WTC11 (cell line): ENCODE results near the gene POC1A. TPM values are rescaled to one million over a fixed set of nuclear protein-coding genes. Genes with fewer than 3 reads are reported as not detected.

Source experiments
- ATAC-seq: fragments of 200-7000 bp; cut with Tn5 transposase; 2 replicates; pipeline ENCODE4 v1.10.0; 2021; ENCODE audit warnings: mild to moderate bottlenecking, moderate library complexity
- CTCF ChIA-PET: fragments of 300-600 bp; sonication (Branson Sonifier 250); formaldehyde crosslinking; loops from one replicate; lab custom pipeline; 2021; ENCODE audit warnings: antibody characterized with exemption; lab: Charles Lee
- POLR2A ChIA-PET: fragments of 350-600 bp; sonication (Branson Sonifier 250); formaldehyde crosslinking; loops from one replicate; lab custom pipeline; 2021; ENCODE audit warnings: antibody characterized with exemption; lab: Charles Lee
- DNase-seq: peaks from one replicate; pipeline ENCODE4 v3.0.0; 2021; ENCODE audit warnings: low spot score
- H3K27ac Mint-ChIP-seq: 2 replicates; pipeline ENCODE4 v1.8.0; 2021; ENCODE audit warnings: mixed read lengths
- H3K27me3 Mint-ChIP-seq: 2 replicates; pipeline ENCODE4 v1.8.0; 2021; ENCODE audit warnings: low read depth, mild to moderate bottlenecking, moderate library complexity, mixed read lengths
- H3K36me3 Mint-ChIP-seq: 2 replicates; pipeline ENCODE4 v1.8.0; 2021; ENCODE audit warnings: mixed read lengths
- H3K4me1 Mint-ChIP-seq: 2 replicates; pipeline ENCODE4 v1.8.0; 2022; ENCODE audit warnings: mixed read lengths
- H3K4me3 Mint-ChIP-seq: 2 replicates; pipeline ENCODE4 v1.8.0; 2021; ENCODE audit warnings: mild to moderate bottlenecking, moderate library complexity, mixed read lengths
- H3K9me3 Mint-ChIP-seq: 2 replicates; pipeline ENCODE4 v1.8.0; 2021; ENCODE audit warnings: mixed read lengths
- ATF1 ChIP-seq: sonication (generic); formaldehyde crosslinking; IDR thresholded peaks from 2 replicates; pipeline ENCODE4 v1.8.1; 2023; ENCODE audit warnings: mild to moderate bottlenecking, moderate library complexity, missing genetic modification reagents
- ETV6 ChIP-seq: sonication (generic); formaldehyde crosslinking; IDR thresholded peaks from 2 replicates; pipeline ENCODE4 v1.8.1; 2022; ENCODE audit warnings: mild to moderate bottlenecking, missing genetic modification reagents
- FOXP1 ChIP-seq: sonication (generic); formaldehyde crosslinking; IDR thresholded peaks from 2 replicates; pipeline ENCODE4 v1.8.0; 2022; ENCODE audit warnings: missing genetic modification reagents, mild to moderate bottlenecking, moderate library complexity, borderline replicate concordance
- GABPB1 ChIP-seq: sonication (generic); formaldehyde crosslinking; IDR thresholded peaks from 2 replicates; pipeline ENCODE4 v1.8.1; 2023; ENCODE audit warnings: mild to moderate bottlenecking, missing genetic modification reagents
- KAT7 ChIP-seq: sonication (generic); formaldehyde crosslinking; IDR thresholded peaks from 2 replicates; pipeline ENCODE4 v1.8.1; 2023; ENCODE audit warnings: missing genetic modification reagents, mild to moderate bottlenecking, borderline replicate concordance
- NFE2L1 ChIP-seq: sonication (generic); formaldehyde crosslinking; IDR thresholded peaks from 2 replicates; pipeline ENCODE4 v1.8.1; 2023; ENCODE audit warnings: missing genetic modification reagents
- NFYB ChIP-seq: sonication (generic); formaldehyde crosslinking; conservative IDR thresholded peaks from 2 replicates; pipeline ENCODE4 v1.8.0; 2022; ENCODE audit warnings: low read depth, missing genetic modification reagents
- NR1H2 ChIP-seq: sonication (generic); formaldehyde crosslinking; IDR thresholded peaks from 2 replicates; pipeline ENCODE4 v1.9.0; 2021; ENCODE audit warnings: mild to moderate bottlenecking, moderate library complexity, missing genetic modification reagents
- NR2C2 ChIP-seq: sonication (generic); formaldehyde crosslinking; IDR thresholded peaks from 2 replicates; pipeline ENCODE4 v1.8.0; 2022; ENCODE audit warnings: mild to moderate bottlenecking, missing genetic modification reagents
- SOX15 ChIP-seq: fragments of 250-450 bp; sonication (Bioruptor Pico); IDR thresholded peaks from 2 replicates; pipeline ENCODE4 v1.9.0; 2021; ENCODE audit warnings: mild to moderate bottlenecking
- SP1 ChIP-seq: sonication (generic); formaldehyde crosslinking; conservative IDR thresholded peaks from 2 replicates; pipeline ENCODE4 v1.8.1; 2022; ENCODE audit warnings: missing genetic modification reagents
- TEAD4 ChIP-seq: sonication (generic); formaldehyde crosslinking; IDR thresholded peaks from 2 replicates; pipeline ENCODE4 v1.8.0; 2022; ENCODE audit warnings: mild to moderate bottlenecking, missing genetic modification reagents
- ZNF138 ChIP-seq: sonication (generic); formaldehyde crosslinking; conservative IDR thresholded peaks from 2 replicates; pipeline ENCODE4 v1.8.1; 2022; ENCODE audit warnings: mild to moderate bottlenecking, moderate library complexity, missing genetic modification reagents
- ZNF263 ChIP-seq: sonication (generic); formaldehyde crosslinking; IDR thresholded peaks from 2 replicates; pipeline ENCODE4 v1.8.1; 2022; ENCODE audit warnings: low read depth, mild to moderate bottlenecking, moderate library complexity, missing genetic modification reagents
- ZNF396 ChIP-seq: fragments of 250-450 bp; sonication (Bioruptor Pico); IDR thresholded peaks from 2 replicates; pipeline ENCODE4 v1.8.0; 2021; ENCODE audit warnings: mild to moderate bottlenecking, moderate library complexity, borderline replicate concordance
- total RNA-seq: library from RNA; stranded (reverse); gene quantifications from 3 replicates; pipeline ENCODE4 v1.2.3, GENCODE V29; 2021
- TF ChIP-seq, protein P1 (sequence below): fragments of 250-450 bp; sonication (Bioruptor Pico); IDR thresholded peaks from 2 replicates; pipeline ENCODE4 v1.9.0; 2021; ENCODE audit warnings: mild to moderate bottlenecking, borderline replicate concordance
- TF ChIP-seq, protein P2 (sequence below): fragments of 250-450 bp; sonication (Bioruptor Pico); IDR thresholded peaks from 2 replicates; pipeline ENCODE4 v1.8.0; 2021; ENCODE audit warnings: mild to moderate bottlenecking
- TF ChIP-seq, protein P3 (sequence below): fragments of 250-450 bp; sonication (Bioruptor Pico); IDR thresholded peaks from 2 replicates; pipeline ENCODE4 v1.9.0; 2021; ENCODE audit warnings: mild to moderate bottlenecking
- TF ChIP-seq, protein P4 (sequence below): sonication (generic); formaldehyde crosslinking; IDR thresholded peaks from 2 replicates; pipeline ENCODE4 v1.8.1; 2023; ENCODE audit warnings: mild to moderate bottlenecking, missing genetic modification reagents, moderate library complexity
- TF ChIP-seq, protein P5 (sequence below): sonication (generic); formaldehyde crosslinking; IDR thresholded peaks from 2 replicates; pipeline ENCODE4 v1.8.1; 2023; ENCODE audit warnings: mild to moderate bottlenecking, missing genetic modification reagents
- TF ChIP-seq, protein P6 (sequence below): fragments of 250-450 bp; sonication (Bioruptor Pico); conservative IDR thresholded peaks from 2 replicates; pipeline ENCODE4 v1.9.0; 2021; ENCODE audit warnings: mild to moderate bottlenecking
- TF ChIP-seq, protein P7 (sequence below): sonication (generic); formaldehyde crosslinking; IDR thresholded peaks from 2 replicates; pipeline ENCODE4 v1.8.1; 2023; ENCODE audit warnings: mild to moderate bottlenecking, missing genetic modification reagents, moderate library complexity
- TF ChIP-seq, protein P8 (sequence below): sonication (generic); formaldehyde crosslinking; conservative IDR thresholded peaks from 2 replicates; pipeline ENCODE4 v1.8.1; 2022; ENCODE audit warnings: mild to moderate bottlenecking, missing genetic modification reagents

POC1A gene
- total RNA-seq, 1 experiment from 2014 or later = 31.3 TPM

DNA sequence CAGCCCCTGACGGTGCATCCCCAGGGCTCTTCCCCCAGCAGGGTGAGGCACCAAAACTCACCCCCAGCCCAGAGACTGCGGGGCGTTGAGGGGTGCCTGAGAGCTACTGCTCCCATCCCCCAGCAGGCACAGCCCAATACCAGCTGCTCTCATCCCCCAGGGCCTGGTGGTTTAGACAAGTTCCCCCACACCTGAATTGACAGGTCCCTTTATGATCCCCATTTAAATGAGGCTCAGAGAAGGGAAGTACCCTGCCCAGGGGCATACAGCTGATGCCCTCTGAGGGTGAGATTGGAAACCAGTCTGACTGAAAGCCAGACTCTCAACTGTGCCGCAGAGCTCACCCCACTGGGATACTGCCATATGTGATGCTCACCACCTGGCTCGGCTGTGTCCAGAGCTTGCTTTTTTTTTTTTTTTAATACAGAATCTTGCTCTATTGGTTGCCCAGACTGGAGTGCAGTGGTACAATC lies 118.0 kb downstream of the POC1A start:
- POLR2A ChIA-PET = interaction anchor here (0.5 to 1.2 kb wide), 2 partner anchors 20 to 247 kb away, joined by 3 to 6 read pairs; partner anchors contain the start of gene DUSP7
- Mint-ChIP-seq H3K4me1 (peaks cover 7% of the 10 kb centered on the region; the same call in 1 of the 2 replicates), H3K27ac (no peak overlapping the region), H3K9me3 (no peaks in the 10 kb centered on the region), H3K4me3 (no peak overlapping the region), H3K27me3 (no peaks in the 10 kb centered on the region), H3K36me3 (no peaks in the 10 kb centered on the region)
- no peak for ATAC-seq
- CTCF ChIA-PET = interaction anchor here (0.5 to 8.0 kb wide), 19 partner anchors 8 to 410 kb away, joined by 3 to 115 read pairs (median 4); partner anchors contain the start of genes DUSP7, PARP3 and RRP9
- TF ChIP-seq FOXP1 (no peak), ZNF263 (no peak), ZNF138 (CRISPR knock-in tag) (no peak), SOX15 (no peak), SP1 (CRISPR knock-in tag) (no peak), NR2C2 (CRISPR knock-in tag) (no peak), GABPB1 (CRISPR knock-in tag) (no peak), NFE2L1 (no peak), ATF1 (CRISPR knock-in tag) (no peak), NFYB (CRISPR knock-in tag) (no peak)
- TF ChIP-seq, protein P1, sequence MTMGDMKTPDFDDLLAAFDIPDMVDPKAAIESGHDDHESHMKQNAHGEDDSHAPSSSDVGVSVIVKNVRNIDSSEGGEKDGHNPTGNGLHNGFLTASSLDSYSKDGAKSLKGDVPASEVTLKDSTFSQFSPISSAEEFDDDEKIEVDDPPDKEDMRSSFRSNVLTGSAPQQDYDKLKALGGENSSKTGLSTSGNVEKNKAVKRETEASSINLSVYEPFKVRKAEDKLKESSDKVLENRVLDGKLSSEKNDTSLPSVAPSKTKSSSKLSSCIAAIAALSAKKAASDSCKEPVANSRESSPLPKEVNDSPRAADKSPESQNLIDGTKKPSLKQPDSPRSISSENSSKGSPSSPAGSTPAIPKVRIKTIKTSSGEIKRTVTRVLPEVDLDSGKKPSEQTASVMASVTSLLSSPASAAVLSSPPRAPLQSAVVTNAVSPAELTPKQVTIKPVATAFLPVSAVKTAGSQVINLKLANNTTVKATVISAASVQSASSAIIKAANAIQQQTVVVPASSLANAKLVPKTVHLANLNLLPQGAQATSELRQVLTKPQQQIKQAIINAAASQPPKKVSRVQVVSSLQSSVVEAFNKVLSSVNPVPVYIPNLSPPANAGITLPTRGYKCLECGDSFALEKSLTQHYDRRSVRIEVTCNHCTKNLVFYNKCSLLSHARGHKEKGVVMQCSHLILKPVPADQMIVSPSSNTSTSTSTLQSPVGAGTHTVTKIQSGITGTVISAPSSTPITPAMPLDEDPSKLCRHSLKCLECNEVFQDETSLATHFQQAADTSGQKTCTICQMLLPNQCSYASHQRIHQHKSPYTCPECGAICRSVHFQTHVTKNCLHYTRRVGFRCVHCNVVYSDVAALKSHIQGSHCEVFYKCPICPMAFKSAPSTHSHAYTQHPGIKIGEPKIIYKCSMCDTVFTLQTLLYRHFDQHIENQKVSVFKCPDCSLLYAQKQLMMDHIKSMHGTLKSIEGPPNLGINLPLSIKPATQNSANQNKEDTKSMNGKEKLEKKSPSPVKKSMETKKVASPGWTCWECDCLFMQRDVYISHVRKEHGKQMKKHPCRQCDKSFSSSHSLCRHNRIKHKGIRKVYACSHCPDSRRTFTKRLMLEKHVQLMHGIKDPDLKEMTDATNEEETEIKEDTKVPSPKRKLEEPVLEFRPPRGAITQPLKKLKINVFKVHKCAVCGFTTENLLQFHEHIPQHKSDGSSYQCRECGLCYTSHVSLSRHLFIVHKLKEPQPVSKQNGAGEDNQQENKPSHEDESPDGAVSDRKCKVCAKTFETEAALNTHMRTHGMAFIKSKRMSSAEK (CRISPR knock-in tag) = no peak
- TF ChIP-seq, protein P2, sequence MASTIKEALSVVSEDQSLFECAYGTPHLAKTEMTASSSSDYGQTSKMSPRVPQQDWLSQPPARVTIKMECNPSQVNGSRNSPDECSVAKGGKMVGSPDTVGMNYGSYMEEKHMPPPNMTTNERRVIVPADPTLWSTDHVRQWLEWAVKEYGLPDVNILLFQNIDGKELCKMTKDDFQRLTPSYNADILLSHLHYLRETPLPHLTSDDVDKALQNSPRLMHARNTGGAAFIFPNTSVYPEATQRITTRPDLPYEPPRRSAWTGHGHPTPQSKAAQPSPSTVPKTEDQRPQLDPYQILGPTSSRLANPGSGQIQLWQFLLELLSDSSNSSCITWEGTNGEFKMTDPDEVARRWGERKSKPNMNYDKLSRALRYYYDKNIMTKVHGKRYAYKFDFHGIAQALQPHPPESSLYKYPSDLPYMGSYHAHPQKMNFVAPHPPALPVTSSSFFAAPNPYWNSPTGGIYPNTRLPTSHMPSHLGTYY (CRISPR knock-in tag) = no peak
- TF ChIP-seq, protein P3, sequence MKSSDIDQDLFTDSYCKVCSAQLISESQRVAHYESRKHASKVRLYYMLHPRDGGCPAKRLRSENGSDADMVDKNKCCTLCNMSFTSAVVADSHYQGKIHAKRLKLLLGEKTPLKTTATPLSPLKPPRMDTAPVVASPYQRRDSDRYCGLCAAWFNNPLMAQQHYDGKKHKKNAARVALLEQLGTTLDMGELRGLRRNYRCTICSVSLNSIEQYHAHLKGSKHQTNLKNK (CRISPR knock-in tag) = no peak
- TF ChIP-seq, protein P4, sequence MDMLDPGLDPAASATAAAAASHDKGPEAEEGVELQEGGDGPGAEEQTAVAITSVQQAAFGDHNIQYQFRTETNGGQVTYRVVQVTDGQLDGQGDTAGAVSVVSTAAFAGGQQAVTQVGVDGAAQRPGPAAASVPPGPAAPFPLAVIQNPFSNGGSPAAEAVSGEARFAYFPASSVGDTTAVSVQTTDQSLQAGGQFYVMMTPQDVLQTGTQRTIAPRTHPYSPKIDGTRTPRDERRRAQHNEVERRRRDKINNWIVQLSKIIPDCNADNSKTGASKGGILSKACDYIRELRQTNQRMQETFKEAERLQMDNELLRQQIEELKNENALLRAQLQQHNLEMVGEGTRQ (CRISPR knock-in tag) = no peak
- TF ChIP-seq, protein P5, sequence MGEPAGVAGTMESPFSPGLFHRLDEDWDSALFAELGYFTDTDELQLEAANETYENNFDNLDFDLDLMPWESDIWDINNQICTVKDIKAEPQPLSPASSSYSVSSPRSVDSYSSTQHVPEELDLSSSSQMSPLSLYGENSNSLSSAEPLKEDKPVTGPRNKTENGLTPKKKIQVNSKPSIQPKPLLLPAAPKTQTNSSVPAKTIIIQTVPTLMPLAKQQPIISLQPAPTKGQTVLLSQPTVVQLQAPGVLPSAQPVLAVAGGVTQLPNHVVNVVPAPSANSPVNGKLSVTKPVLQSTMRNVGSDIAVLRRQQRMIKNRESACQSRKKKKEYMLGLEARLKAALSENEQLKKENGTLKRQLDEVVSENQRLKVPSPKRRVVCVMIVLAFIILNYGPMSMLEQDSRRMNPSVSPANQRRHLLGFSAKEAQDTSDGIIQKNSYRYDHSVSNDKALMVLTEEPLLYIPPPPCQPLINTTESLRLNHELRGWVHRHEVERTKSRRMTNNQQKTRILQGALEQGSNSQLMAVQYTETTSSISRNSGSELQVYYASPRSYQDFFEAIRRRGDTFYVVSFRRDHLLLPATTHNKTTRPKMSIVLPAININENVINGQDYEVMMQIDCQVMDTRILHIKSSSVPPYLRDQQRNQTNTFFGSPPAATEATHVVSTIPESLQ (CRISPR knock-in tag) = no peak
- DNase-seq = no peak

DNA sequence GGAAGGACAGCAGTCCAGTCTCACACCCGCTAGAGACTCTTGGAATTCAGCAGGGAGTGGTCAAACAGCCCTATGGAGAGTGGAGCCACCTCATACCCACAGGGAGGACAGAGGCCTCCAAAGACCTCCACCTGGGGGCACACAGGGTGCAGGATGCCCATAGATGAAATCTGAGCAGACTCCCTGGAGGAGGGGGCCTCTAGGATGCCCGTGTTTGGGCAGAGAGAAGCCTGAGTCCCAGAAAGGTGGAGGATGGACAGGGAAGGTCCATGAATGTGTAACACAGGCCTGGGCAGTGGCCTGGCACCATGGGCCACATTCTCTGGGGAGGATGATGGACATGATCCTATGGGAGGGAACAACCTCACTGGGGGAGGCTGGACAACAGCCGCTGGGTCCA lies 119.6 kb downstream of the POC1A start:
- CTCF ChIA-PET = interaction anchor here (4.9 to 8.0 kb wide), 2 partner anchors 22 to 31 kb away, joined by 38 to 115 read pairs; partner anchors contain the start of gene DUSP7
- Mint-ChIP-seq H3K4me1 (peaks cover 7% of the 10 kb centered on the region; the same call in 1 of the 2 replicates), H3K36me3 (no peaks in the 10 kb centered on the region), H3K9me3 (no peaks in the 10 kb centered on the region), H3K27me3 (no peaks in the 10 kb centered on the region), H3K27ac (no peak overlapping the region), H3K4me3 (no peak overlapping the region)
- POLR2A ChIA-PET = no interaction called here
- no peak for ATAC-seq
- DNase-seq = no peak
- TF ChIP-seq ETV6 (CRISPR knock-in tag) = no peak
- no peak for TF ChIP-seq NR1H2
- TF ChIP-seq, protein P6, sequence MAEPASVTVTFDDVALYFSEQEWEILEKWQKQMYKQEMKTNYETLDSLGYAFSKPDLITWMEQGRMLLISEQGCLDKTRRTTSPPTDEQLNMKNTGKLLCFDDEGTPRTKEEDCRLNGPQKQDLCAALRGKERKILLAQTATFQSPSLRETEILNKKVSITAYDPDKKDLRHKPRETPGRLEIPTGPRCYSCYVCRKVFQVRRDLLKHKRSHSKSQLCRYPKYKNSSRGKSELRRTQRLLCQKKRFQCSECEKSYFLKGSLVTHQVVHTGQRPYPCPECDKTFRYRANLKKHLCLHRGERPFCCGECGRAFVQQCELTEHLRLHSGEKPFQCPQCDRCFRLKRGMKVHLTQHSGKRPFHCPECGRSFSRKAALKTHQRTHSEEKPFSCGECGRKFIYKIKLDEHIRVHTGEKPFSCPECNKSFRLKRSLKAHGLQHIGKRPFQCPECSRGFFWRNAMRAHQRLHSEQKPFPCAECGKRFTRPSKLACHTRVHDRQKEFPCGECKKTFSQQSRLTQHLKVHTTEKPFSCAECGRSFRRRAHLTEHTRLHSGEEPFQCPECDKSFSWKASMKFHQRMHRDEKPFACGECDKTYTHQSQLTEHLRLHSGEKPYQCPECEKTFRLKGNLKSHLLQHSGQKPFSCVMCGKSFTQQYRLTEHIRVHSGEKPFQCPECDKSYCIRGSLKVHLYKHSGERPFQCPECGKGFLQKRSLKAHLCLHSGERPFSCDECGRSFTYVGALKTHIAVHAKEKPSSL (CRISPR knock-in tag) = no peak
- TF ChIP-seq, protein P7, sequence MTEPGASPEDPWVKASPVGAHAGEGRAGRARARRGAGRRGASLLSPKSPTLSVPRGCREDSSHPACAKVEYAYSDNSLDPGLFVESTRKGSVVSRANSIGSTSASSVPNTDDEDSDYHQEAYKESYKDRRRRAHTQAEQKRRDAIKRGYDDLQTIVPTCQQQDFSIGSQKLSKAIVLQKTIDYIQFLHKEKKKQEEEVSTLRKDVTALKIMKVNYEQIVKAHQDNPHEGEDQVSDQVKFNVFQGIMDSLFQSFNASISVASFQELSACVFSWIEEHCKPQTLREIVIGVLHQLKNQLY (CRISPR knock-in tag) = no peak
- TF ChIP-seq TEAD4 (CRISPR knock-in tag) = no peak
- TF ChIP-seq, protein P8, sequence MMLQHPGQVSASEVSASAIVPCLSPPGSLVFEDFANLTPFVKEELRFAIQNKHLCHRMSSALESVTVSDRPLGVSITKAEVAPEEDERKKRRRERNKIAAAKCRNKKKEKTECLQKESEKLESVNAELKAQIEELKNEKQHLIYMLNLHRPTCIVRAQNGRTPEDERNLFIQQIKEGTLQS (CRISPR knock-in tag) = no peak
- TF ChIP-seq KAT7 = no peak
- TF ChIP-seq ZNF396 = no peak
